Suppressor macrophage treated with lipopolysaccharide for 1 hour (primary cell): Measurements from ENCODE around the gene ZNF593.

ENCODE experiments used
- DNase-seq, 3 donors: peaks; one replicate each; pipeline ENCODE4 v3.0.0-alpha.2; 2020 to 2022

Gene ZNF593

DNA sequence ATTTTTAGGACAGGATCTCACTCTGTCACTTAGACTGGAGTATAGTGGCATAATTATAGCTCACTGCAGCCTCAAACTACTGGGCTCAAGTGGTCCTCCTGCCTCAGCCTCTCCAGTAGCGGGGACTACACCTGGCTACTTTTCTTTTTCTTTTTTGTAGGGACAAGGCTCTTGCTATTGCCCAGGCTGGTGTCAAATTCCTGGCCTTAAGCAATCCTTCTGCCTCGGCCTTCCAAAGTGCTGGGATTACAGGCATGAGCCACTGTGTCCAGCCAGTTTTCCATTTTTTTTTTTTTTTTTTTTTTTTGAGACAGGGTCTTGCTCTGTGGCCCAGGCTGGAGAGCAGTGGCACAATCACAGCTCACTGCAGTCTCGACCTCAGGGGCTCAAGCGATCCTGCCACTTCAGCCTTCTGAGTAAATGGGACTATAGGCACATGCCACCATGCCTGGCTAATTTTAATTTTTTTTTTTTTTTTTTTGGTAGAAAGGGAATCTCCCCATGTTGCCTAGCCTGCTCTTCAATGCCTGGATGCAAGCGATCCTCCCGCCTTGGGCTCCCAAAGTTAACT lies 43.7 kb downstream of the ZNF593 start:
- DNase-seq = no peak

DNA sequence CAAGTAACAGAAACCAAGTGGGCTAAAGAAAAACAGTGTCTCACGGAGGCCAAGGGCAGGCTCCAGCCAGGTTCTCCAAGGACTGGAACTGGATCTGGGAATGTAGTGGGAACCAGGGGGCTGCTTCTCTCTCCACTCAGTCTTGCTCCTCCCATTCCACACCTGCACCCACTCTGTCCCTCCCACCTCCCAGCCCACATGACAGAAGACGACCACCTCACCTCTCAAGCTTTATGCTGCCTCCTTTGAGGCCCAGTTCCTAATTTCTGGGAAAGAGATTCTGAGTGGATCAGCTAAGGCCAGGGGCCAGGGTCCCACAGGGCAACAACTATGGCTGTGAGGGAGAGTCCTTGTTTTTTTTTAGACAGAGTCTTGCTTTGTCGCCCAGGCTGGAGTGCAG lies 45.5 kb downstream of the ZNF593 start:
- DNase-seq = no peak

DNA sequence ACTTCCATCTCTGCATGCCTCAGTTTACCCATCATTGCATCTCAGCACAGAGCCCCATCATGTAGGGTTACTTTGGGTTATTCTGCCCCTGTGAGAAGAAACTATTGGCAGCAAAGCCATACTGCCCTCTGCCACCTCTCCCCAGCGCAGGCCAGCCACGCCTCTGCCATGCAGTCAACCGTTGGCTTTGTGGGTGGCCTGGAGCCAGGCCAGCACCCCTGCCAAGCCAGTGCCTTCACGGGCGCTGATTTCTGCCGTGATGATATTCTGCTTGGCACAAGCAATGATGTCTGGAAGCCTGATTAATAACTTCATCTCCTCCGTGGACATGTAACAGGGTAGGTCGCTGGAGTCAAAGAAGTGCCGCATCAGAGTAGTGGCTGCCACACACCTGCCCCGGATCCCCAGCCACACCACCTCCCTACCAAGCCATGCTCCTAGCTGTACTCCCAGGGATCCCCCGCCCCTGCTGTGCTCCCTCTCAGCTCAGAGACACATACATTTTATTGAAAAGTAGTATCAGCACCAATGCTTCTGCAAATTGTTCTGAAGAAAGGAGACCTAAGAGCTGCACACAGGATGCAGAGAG lies 49.3 kb downstream of the ZNF593 start:
- no peak for DNase-seq
